Chondrocyte (in vitro differentiated cells): ENCODE data around the gene COBL. TPM values are rescaled to one million over a fixed set of nuclear protein-coding genes. Genes with fewer than 3 reads are reported as not detected.

Source experiments
- DNase-seq: peaks from one replicate; pipeline ENCODE4 v3.0.0; 2021; ENCODE audit warnings: mixed read lengths, low spot score
- H3K27ac Mint-ChIP-seq: one replicate; pipeline ENCODE4 v1.8.0; 2021; ENCODE audit warnings: mild to moderate bottlenecking, moderate library complexity, mixed read lengths; ENCODE audit not compliant: unreplicated experiment
- H3K27me3 Mint-ChIP-seq: 2 replicates; pipeline ENCODE4 v1.8.0; 2021; ENCODE audit warnings: low read depth, mixed read lengths
- H3K36me3 Mint-ChIP-seq: 2 replicates; pipeline ENCODE4 v1.8.0; 2021; ENCODE audit warnings: low read depth, mixed read lengths
- H3K4me1 Mint-ChIP-seq: 2 replicates; pipeline ENCODE4 v1.8.0; 2021; ENCODE audit warnings: low read depth, mild to moderate bottlenecking, mixed read lengths
- H3K4me3 Mint-ChIP-seq: one replicate; pipeline ENCODE4 v1.8.0; 2021; ENCODE audit warnings: mild to moderate bottlenecking, moderate library complexity, mixed read lengths; ENCODE audit not compliant: unreplicated experiment
- H3K9me3 Mint-ChIP-seq: 2 replicates; pipeline ENCODE4 v1.8.0; 2021; ENCODE audit warnings: low read depth, mixed read lengths
- total RNA-seq: library from RNA; stranded (reverse); gene quantifications from 3 replicates; pipeline ENCODE4 v1.2.1, GENCODE V29; 2021
- TF ChIP-seq, protein P1 (sequence below): fragments of 200-600 bp; sonication (generic); IDR thresholded peaks from 2 replicates; pipeline ENCODE4 v1.5.0; 2021; ENCODE audit warnings: antibody characterized with exemption, mild to moderate bottlenecking, moderate library complexity

COBL gene
- total RNA-seq, 1 donor from 2014 or later, result 0.17 TPM

DNA sequence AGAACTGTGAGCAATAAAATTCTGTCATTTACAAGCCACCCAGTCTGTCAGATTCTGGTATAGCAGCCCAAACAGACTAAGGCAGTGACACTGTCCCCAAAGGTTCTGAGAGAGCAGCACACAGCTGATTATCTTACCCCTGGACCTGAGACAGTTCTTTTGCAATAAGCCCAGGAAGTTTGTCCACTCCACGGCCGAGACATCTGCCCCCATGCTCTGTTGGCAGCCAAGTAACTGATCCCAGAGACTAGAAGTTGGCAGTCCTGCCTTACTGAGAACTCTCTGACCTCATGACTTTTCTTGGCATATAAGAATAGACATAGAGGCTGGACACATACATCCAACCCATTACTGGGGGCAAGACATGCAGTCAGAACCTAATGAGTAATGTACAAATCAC is 290.9 kb downstream of the COBL start:
- Mint-ChIP-seq H3K9me3 (no peaks in the 10 kb centered on the region), H3K4me1 (peaks cover 23% of the 10 kb centered on the region), H3K4me3 (no peak overlapping the region), H3K27me3 (no peaks in the 10 kb centered on the region), H3K36me3 (no peaks in the 10 kb centered on the region), H3K27ac (no peak overlapping the region)
- TF ChIP-seq, protein P1, sequence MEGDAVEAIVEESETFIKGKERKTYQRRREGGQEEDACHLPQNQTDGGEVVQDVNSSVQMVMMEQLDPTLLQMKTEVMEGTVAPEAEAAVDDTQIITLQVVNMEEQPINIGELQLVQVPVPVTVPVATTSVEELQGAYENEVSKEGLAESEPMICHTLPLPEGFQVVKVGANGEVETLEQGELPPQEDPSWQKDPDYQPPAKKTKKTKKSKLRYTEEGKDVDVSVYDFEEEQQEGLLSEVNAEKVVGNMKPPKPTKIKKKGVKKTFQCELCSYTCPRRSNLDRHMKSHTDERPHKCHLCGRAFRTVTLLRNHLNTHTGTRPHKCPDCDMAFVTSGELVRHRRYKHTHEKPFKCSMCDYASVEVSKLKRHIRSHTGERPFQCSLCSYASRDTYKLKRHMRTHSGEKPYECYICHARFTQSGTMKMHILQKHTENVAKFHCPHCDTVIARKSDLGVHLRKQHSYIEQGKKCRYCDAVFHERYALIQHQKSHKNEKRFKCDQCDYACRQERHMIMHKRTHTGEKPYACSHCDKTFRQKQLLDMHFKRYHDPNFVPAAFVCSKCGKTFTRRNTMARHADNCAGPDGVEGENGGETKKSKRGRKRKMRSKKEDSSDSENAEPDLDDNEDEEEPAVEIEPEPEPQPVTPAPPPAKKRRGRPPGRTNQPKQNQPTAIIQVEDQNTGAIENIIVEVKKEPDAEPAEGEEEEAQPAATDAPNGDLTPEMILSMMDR, result no peak
- no peak for DNase-seq

DNA sequence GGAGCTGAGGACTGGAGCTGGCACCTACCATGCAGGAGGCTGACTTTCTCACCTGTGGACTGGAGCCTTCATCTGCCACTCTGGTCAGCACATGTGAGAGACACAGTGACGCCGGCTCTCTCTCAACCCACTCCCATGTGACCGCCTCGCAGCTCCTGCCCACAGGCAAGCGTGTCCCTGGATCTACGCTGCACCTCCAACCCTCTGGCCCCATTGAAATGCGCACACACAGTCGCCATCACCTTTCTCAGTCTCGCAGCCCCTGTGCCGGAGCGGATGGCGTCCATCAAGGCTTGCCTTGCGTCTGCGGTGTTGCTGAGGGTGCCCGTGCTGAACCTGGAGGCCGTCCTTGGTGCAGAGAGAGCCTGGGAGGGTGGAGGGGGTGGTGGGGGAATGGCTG is 291.7 kb downstream of the COBL start:
- no peak for DNase-seq
- Mint-ChIP-seq H3K27ac (no peak overlapping the region), H3K27me3 (no peaks in the 10 kb centered on the region)

DNA sequence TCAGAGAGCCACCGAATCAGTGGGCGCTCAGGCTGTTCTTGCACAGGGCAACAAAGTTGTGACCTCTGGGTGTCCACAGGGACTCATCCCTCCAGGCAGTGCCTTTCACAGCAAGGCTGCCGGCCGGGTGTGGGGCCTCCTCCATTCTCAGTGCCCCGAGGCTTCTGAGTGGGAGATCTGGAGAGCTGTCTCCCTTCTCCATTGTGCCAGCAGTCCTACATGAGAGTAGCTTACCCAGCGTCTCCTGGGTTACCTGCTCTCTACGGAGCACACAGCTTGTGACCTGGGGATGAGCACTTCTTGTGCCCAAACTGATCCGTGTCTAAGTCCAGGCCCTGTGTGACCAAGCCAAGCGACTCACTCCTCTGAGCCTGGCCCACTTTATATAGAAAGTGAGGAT is 293.1 kb downstream of the COBL start:
- no peak for DNase-seq
- H3K9me3 Mint-ChIP-seq, result no peaks in the 10 kb centered on the region
- H3K27me3 Mint-ChIP-seq, result no peaks in the 10 kb centered on the region
- H3K4me1 Mint-ChIP-seq, result peaks cover 11% of the 10 kb centered on the region
- no peak overlapping the region for H3K27ac Mint-ChIP-seq
- H3K4me3 Mint-ChIP-seq, result no peak overlapping the region
- H3K36me3 Mint-ChIP-seq, result no peaks in the 10 kb centered on the region
- TF ChIP-seq, protein P1, result no peak

More for the DNA sequence above, 291.7 kb downstream of the COBL start:
- Mint-ChIP-seq H3K36me3 (no peaks in the 10 kb centered on the region), H3K4me1 (peaks cover 18% of the 10 kb centered on the region), H3K4me3 (no peak overlapping the region), H3K9me3 (no peaks in the 10 kb centered on the region)
- TF ChIP-seq, protein P1, result no peak

DNA sequence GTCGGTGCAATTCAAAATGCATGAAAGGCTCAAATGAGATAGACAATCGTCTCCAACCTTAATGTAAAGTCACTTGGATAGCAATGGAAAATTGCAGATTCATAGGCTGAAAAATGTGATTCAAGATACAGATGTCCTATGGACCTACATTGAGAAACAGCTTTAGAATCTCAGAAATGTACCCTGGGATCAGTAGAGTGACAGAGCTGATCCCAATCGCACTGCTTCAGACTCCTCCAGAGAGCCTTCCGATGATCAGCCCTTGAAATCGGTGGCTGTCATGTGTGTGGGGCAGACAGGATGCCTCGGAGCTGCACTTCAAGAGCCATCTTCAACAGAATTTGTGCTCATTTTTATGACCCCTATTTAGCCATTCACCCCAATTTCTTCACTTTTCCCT is 293.8 kb downstream of the COBL start:
- no peak overlapping the region for H3K4me3 Mint-ChIP-seq
- H3K9me3 Mint-ChIP-seq, result no peaks in the 10 kb centered on the region
- H3K27ac Mint-ChIP-seq, result no peak overlapping the region
- DNase-seq, result no peak
- TF ChIP-seq, protein P1, result no peak
- no peaks in the 10 kb centered on the region for H3K27me3 Mint-ChIP-seq
- H3K4me1 Mint-ChIP-seq, result peaks cover 8% of the 10 kb centered on the region
- no peaks in the 10 kb centered on the region for H3K36me3 Mint-ChIP-seq

DNA sequence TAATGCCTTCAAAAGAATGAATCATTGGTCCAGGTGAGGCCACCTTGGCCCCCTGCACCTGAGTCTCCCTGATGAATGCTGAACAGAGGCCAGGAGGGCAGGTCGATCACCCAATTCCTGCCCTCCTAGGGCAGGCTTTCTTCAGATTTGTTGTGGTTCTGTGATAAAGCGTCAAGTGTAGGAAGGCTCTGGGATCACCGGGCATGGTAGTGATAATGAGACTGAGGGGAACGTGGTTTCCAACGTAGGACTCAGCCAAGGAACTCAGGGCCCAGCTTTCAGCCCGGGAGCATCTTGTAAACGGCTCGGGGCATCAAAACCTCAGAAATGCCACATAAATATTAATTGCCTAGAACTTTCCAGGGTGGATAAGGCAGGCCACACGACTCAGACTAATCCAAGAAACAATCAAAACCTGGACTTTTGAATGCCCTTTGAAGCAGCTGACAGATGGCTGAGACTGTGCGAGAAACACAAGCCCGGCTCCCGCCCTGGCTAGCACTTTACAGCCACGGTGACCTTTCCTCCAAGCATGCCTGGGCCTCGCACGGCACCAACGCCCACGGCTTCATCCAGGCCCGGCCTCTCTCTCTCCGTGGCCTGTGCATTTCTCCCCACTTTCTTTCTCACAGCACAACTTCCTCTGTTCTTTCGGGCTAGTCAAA is 294.6 kb downstream of the COBL start:
- no peaks in the 10 kb centered on the region for H3K36me3 Mint-ChIP-seq
- DNase-seq, result no peak

More for the DNA sequence above, 294.6 kb downstream of the COBL start:
- Mint-ChIP-seq H3K27me3 (no peaks in the 10 kb centered on the region), H3K9me3 (no peaks in the 10 kb centered on the region), H3K4me1 (peaks cover 8% of the 10 kb centered on the region), H3K27ac (peak overlapping the region; percentile 33), H3K4me3 (no peak overlapping the region)
- TF ChIP-seq, protein P1, result no peak
